GM18951 (cell line): ENCODE results near the gene ADAMTS2.

Source experiments
- POLR2A ChIP-seq: IDR thresholded peaks from 4 replicates; pipeline ENCODE4 v1.6.1; 2011; ENCODE audit warnings: mild to moderate bottlenecking; ENCODE audit not compliant: insufficient read length, insufficient read depth; ENCODE audit errors: extremely low read depth
- in situ Hi-C: fragments of 300-500 bp; cut with MboI; formaldehyde crosslinking; loops from one replicate; pipeline ENCODE4 v1.12.0; 2022; ENCODE audit warnings: low sequenced_read_pairs, mixed read lengths, inconsistent platforms; ENCODE audit not compliant: unreplicated experiment

ADAMTS2 gene

DNA sequence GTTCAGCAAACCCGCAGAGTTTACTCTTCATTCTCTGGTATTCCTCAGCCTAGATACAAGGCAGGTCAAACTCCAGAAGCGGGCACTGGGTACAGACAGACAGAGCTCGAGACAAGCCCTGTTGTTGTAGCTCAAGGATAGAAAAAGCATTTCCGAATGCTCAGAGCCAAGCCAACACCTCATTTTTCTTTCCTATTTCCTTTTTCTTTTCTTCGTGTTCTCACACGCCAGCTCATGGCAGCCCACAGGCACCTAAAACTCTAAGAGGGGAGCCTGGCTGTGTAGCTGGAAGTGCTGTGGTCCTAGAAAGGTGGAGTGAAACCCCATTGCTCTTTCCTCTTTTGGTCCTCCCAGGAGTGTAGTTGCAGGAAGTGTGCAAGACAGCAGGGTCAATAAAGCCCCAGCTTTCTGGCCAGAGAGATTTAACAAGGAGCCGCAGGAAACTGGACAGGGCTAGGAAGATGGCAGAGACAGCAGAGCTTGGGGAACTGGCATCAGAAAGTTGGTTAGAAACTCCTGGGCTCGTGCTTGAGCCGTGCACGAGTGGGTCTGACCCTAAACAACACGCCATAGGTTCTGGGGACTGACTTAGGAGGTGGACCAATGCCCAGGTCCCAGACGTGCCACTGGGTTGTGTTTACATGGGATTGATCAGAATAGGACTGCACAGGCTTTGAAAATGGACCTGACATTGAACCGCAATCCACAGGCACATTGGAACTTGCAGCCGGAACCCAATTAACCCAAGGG lies 41.6 kb downstream of the ADAMTS2 start:
- TF ChIP-seq POLR2A = no peak
- in situ Hi-C loops = no loop called here

GRCh38 chr5:179302499-179303185 lies 42.6 kb downstream of the ADAMTS2 start:
- TF ChIP-seq POLR2A = no peak
- in situ Hi-C loops = no loop called here

- in situ Hi-C loops = no loop called here
- TF ChIP-seq POLR2A = no peak
These were observed 43.5 kb downstream of the ADAMTS2 start for GRCh38 chr5:179301796-179302195.

DNA sequence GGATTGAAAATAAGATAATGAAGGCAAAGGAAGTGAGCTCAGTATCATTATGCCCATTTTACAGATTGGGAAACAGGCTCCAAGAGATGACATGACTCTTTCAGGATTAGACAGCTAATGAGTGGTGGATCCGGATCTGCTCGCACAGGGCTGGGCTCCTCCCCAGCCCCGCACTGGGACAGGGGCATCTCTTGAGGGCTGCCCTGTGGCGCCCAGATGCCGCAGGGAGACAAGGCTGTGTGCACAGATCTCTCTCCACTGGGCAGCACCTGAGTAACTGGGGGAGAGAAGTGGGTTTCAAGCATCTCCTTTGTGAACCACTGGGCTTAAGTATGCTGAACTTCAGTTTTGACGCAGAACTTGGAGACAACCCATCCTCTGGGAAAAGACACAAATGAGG lies 43.9 kb downstream of the ADAMTS2 start:
- in situ Hi-C loops = no loop called here

DNA sequence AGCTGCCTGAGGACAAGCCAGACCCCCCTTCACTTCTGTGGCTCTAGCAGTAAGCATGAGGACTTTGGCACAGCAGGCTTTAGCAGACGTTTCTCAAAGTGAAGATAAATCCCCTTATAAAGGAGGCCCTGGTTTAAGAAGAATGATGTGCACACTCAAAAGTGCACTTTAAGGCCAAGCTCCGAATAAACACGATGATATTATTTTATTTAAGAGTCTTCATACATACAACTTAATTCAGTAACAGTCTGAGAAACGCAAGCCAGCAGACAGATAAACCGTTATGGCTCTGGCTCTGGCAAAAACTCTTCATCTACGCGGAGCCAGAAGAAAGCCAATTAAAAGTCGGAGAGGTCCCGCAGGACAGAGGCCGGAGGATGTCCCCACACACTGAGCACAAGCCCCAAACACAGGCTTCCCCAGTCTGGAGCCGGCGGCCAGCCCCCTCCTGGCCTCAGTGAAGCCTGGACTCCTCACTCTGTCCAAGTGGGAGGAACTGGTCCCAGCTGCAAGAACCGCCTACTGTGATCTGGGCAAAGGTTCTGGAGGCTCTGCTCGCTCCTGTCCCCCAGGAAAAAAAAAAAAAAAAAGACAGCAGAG lies 44.6 kb downstream of the ADAMTS2 start:
- TF ChIP-seq POLR2A = no peak

More for the DNA sequence above, 43.9 kb downstream of the ADAMTS2 start:
- TF ChIP-seq POLR2A = no peak

DNA sequence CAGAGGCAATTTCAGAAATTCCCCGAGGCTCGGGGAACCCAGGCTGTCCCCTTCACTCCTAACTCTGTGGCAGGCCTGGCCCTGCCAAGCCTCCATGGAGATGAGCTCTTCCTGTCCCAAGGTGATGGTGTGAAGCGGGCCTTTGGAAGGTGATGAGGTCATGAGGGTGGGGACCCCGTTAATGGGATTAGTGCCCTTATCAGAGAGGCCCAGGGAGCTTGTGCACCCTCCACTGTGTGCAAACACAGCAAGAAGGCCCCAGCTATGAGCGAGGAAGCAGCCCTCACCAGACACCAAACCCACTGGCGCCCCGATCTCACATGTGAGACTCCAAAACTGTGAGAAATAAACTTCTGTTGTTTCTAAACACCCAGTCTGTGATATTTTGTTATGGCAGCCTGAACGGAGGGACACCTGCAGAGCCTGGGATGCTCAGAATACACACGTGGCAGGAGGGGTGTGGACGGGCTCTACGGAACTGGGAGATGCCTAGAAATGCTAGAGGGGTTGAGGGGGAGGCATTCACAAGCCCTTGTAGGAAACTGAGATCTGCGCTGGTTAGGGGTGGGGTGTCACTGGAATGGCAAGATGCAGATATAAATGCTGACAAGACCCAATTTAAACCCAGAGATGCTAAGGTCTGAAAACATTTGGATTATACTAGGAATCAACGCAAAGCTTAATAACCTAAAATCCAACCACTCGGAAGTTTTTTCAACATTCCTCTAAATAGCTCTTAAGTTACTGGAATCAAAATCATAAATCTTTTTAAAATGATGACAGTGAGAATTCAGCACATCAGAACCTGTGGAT lies 46.9 kb downstream of the ADAMTS2 start:
- in situ Hi-C loops = no loop called here

More for the DNA sequence above, 44.6 kb downstream of the ADAMTS2 start:
- in situ Hi-C loops = no loop called here

DNA sequence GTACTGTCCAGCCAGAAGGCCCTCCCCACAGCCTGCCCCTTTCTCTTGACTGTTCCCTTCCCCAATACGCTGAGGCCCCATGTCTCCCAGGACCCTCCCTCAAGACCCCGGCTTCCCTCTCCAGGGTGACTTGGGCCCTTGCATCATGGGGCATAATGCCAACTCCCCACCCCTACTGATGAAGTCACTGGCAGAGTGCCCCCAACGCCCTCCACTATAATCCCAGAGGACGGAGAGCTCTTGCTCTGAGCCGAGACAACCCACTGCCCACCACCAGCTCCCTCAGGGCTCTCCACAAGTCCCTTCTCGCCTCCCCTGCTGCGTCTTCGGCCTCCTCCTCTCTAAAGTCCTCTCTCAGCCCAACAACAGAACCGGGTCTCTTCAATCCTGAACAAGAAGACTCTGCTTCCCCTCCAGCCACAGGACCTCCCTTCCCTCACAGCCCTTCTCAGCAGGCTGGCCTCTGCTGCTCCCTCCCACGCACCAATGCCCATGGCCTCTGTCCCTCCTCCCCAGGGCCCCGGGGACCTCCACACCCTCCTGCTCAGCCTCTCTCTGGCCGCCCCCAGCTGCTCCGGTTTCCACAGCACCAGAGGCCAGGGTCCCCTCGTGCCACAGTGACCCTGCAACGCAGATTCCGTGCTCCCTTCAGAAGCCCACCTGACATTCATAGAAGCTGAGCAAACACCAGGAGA lies 47.6 kb downstream of the ADAMTS2 start:
- no peak for TF ChIP-seq POLR2A
- in situ Hi-C loops = no loop called here

More for the DNA sequence above, 46.9 kb downstream of the ADAMTS2 start:
- no peak for TF ChIP-seq POLR2A

GRCh38 chr5:179297026-179297425 lies 48.2 kb downstream of the ADAMTS2 start:
- TF ChIP-seq POLR2A = no peak
- in situ Hi-C loops = no loop called here

DNA sequence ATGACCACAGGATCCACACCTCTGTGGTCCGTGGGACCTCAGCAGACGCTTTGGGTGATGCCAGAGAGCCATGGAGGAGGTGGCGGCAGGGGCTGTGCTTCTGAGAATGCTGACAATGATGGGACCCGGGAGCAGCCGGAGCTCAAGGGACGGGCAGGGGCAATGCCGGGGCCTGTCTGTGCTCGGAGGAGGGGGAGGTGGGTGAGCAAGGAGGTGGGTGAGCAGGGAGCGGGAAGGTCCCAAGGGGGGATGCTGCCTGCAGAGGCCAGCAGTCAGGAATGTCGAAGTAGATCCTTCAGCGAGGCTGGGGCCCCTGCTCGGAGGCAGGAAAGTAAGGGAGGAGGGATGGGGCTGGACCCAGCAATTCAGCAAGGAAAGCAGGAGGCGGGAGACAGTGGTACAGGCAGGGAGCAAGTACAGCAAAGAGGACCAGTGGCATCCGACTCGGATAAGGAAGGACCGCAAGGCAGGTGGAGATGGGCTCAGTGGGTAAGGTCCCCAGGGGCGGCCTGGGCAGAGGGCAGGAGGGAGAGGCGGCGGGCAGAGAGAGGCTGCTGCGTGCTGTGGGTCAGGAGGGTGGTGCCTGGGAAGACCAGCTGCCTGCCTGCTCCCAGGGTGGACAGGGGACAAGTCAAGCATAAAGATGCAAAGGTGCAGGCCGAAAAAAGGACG lies 49.0 kb downstream of the ADAMTS2 start:
- TF ChIP-seq POLR2A = no peak
- in situ Hi-C loops = no loop called here

- in situ Hi-C loops = no loop called here
- no peak for TF ChIP-seq POLR2A
These were observed 49.5 kb downstream of the ADAMTS2 start for GRCh38 chr5:179295778-179296149.

DNA sequence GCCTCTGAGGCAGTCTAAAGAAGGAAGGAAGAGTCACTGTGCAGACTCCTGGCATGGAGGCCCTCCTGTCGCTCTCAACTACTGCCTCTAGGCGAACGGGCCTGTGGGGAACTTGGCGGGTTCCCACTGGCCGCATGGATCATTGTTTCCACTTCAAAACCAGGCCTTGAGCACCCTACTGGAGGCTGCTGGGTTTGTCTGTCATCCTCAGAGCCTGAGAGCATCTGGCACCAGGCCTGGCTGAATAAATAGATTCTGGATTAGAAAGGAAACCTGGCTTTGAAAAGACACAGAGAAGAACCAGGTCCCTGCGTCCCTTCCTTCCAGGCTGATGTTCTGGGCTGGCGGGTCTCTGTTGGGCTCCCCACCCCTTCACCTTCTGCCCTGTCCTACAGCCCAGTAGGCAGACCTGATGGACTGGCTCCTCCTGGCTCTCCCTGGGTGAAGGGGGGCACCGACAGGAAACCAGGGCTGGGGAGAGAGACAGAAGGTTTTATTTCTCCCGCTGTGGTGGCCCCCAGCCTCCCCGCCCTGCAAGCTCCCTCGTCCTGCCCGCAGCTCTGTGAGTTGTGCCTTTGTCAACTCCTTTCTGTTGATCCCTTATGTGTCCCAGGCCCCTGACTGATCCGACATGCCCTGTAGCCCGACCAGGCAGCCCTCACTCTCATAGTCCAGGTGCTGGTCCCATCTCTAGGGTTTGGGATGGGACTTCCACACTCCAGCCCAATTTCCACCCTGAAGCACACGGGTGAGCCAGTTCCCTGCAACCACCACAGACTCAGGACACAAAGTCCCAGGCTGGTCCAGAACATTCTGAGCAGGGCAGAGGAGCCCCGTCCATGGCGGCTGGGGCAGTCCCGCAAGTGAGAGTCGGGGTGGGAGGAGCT lies 50.1 kb downstream of the ADAMTS2 start:
- TF ChIP-seq POLR2A = no peak
- in situ Hi-C loops = no loop called here
